Measurements from ENCODE around the gene SFRP5.
A peak's percentile ranks its signal among the peaks of the same experiment; 100 is the strongest.

The SFRP5 gene

GRCh38 chr10:97771913-97772823 is at the start of gene SFRP5:
SFRP5 (minus strand) TSS chr10:97771999; CDS start chr10:97771833, 166 bp downstream.
- no peak for DNase-seq

GRCh38 chr10:97820096-97820704 is 48.4 kb upstream of the SFRP5 start:
- no peak for DNase-seq

- no peak for DNase-seq
Observed at GRCh38 chr10:97818572-97818971, 46.8 kb upstream of the SFRP5 start.

GRCh38 chr10:97816609-97817008 is 44.8 kb upstream of the SFRP5 start:
- DNase-seq: no peak

GRCh38 chr10:97814996-97815395 is 43.2 kb upstream of the SFRP5 start:
- no peak for DNase-seq

- no peak for DNase-seq
Observed at GRCh38 chr10:97813311-97813710, 41.5 kb upstream of the SFRP5 start.

- DNase-seq: no peak
Observed at GRCh38 chr10:97812696-97813095, 40.9 kb upstream of the SFRP5 start.

GRCh38 chr10:97811958-97812357 is 40.2 kb upstream of the SFRP5 start:
- DNase-seq: no peak

- DNase-seq: no peak
Observed at GRCh38 chr10:97810446-97810845, 38.6 kb upstream of the SFRP5 start.

GRCh38 chr10:97805949-97806348 is 34.1 kb upstream of the SFRP5 start:
- DNase-seq: no peak

GRCh38 chr10:97805096-97805884 is 33.5 kb upstream of the SFRP5 start:
- DNase-seq: no peak

GRCh38 chr10:97801422-97801821 is 29.6 kb upstream of the SFRP5 start:
- DNase-seq: no peak

- DNase-seq: no peak
Observed at GRCh38 chr10:97800474-97800873, 28.7 kb upstream of the SFRP5 start.

- no peak for DNase-seq
Observed at GRCh38 chr10:97798958-97799610, 27.3 kb upstream of the SFRP5 start.

GRCh38 chr10:97796651-97797050 is 24.9 kb upstream of the SFRP5 start:
- DNase-seq: no peak

GRCh38 chr10:97795886-97796285 is 24.1 kb upstream of the SFRP5 start:
- no peak for DNase-seq

- DNase-seq: peak; percentile 30 to 31
Observed at GRCh38 chr10:97791824-97792721, 20.3 kb upstream of the SFRP5 start.

- no peak for DNase-seq
Observed at GRCh38 chr10:97789770-97790397, 18.1 kb upstream of the SFRP5 start.

GRCh38 chr10:97788552-97789442 is 17.0 kb upstream of the SFRP5 start:
- DNase-seq: no peak

GRCh38 chr10:97785731-97786130 is 13.9 kb upstream of the SFRP5 start:
- DNase-seq: no peak
